Cerebellar nuclear complex (tissue), 1 donor: Measurements from ENCODE around the gene CA5A.

Experiments used
- DNase-seq, 2 experiments: peaks; one replicate each; lab custom pipeline; 2025; lab: John Stamatoyannopoulos, UW

Gene CA5A

GRCh38 chr16:87848676-87849345 lies 87.5 kb downstream of the CA5A start:
- DNase-seq: no peak

GRCh38 chr16:87847785-87848675 lies 88.3 kb downstream of the CA5A start:
- DNase-seq: no peak

GRCh38 chr16:87847467-87847784 lies 88.9 kb downstream of the CA5A start:
- no peak for DNase-seq

GRCh38 chr16:87846705-87847466 lies 89.4 kb downstream of the CA5A start:
- DNase-seq: no peak

GRCh38 chr16:87845807-87846619 lies 90.3 kb downstream of the CA5A start:
- no peak for DNase-seq

- no peak for DNase-seq
Measured at GRCh38 chr16:87845213-87845612, 91.1 kb downstream of the CA5A start.

- DNase-seq: no peak
Measured at GRCh38 chr16:87844809-87845208, 91.5 kb downstream of the CA5A start.

GRCh38 chr16:87844120-87844733 lies 92.1 kb downstream of the CA5A start:
- DNase-seq: no peak

- DNase-seq: no peak
Measured at GRCh38 chr16:87843678-87844105, 92.6 kb downstream of the CA5A start.

- no peak for DNase-seq
Measured at GRCh38 chr16:87842209-87842869, 94.0 kb downstream of the CA5A start.

- DNase-seq: no peak
Measured at GRCh38 chr16:87841340-87842208, 94.8 kb downstream of the CA5A start.

- no peak for DNase-seq
Measured at GRCh38 chr16:87840271-87840978, 95.9 kb downstream of the CA5A start.

GRCh38 chr16:87839542-87840270 lies 96.6 kb downstream of the CA5A start:
- no peak for DNase-seq

- DNase-seq: no peak
Measured at GRCh38 chr16:87838643-87839541, 97.4 kb downstream of the CA5A start.
